ENCODE measurements around the gene ZNF687. TPM values are rescaled to one million over a fixed set of nuclear protein-coding genes. Genes with fewer than 3 reads are reported as not detected.
A peak's percentile ranks its signal among the peaks of the same experiment; 100 is the strongest.

The ZNF687 gene
- polyA plus RNA-seq, 2 of the 4 experiments (the other 2 are of a cell fraction) = 14.0 to 17.5 TPM

- no peak for FAIRE-seq
- Histone ChIP-seq H3K27ac (0 out of 6 replicates have a peak overlapping the region, but pooled peaks of 1 of the 2 experiments have one; percentile 1), H3K9me3 (no peaks in the 10 kb centered on the region), H3K4me1 (peaks cover 44% of the 10 kb centered on the region), H3K4me3 (no peak overlapping the region), H3K4me2 (no peak overlapping the region; the same call in 2 of the 3 replicates)
- ATAC-seq = no peak
- POLR2A ChIA-PET = interaction anchor here (1.6 to 1.8 kb wide), 2 partner anchors 14 to 32 kb away, joined by 3 to 5 read pairs; partner anchors contain the start of genes PI4KB and ZNF687
- CTCF ChIA-PET = interaction anchor here (0.7 to 42.1 kb wide), 6 partner anchors 12 to 86 kb away, joined by 3 to 831 read pairs (median 4); partner anchors contain the start of gene PSMB4
- DNase-seq (ENCODE audit: low read depth in 1 of 2, low spot score in 1 of 2) = no peak
- no peak for TF ChIP-seq SMC3 (IDR thresholded peaks at IDR 0.05)
- TF ChIP-seq SREBF2 (IDR thresholded peaks at IDR 0.05) = no peak
- TF ChIP-seq, protein P1, sequence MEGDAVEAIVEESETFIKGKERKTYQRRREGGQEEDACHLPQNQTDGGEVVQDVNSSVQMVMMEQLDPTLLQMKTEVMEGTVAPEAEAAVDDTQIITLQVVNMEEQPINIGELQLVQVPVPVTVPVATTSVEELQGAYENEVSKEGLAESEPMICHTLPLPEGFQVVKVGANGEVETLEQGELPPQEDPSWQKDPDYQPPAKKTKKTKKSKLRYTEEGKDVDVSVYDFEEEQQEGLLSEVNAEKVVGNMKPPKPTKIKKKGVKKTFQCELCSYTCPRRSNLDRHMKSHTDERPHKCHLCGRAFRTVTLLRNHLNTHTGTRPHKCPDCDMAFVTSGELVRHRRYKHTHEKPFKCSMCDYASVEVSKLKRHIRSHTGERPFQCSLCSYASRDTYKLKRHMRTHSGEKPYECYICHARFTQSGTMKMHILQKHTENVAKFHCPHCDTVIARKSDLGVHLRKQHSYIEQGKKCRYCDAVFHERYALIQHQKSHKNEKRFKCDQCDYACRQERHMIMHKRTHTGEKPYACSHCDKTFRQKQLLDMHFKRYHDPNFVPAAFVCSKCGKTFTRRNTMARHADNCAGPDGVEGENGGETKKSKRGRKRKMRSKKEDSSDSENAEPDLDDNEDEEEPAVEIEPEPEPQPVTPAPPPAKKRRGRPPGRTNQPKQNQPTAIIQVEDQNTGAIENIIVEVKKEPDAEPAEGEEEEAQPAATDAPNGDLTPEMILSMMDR (IDR thresholded peaks at IDR 0.05) = no peak
- TF ChIP-seq PHF8 (IDR thresholded peaks at IDR 0.05; ENCODE audit: borderline replicate concordance, low read depth) = no peak
- TF ChIP-seq CHD2 (IDR thresholded peaks at IDR 0.05; ENCODE audit: low read length, partially characterized antibody) = no peak
- TF ChIP-seq RAD21 (conservative IDR thresholded peaks at IDR 0.05 in 1 of 2, IDR thresholded peaks at IDR 0.05 in 1 of 2) = no peak
- TF ChIP-seq, protein P2, sequence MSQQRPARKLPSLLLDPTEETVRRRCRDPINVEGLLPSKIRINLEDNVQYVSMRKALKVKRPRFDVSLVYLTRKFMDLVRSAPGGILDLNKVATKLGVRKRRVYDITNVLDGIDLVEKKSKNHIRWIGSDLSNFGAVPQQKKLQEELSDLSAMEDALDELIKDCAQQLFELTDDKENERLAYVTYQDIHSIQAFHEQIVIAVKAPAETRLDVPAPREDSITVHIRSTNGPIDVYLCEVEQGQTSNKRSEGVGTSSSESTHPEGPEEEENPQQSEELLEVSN (IDR thresholded peaks at IDR 0.05; ENCODE audit: borderline replicate concordance, low read depth) = no peak
- TF ChIP-seq FOSL2 (IDR thresholded peaks at IDR 0.05) = no peak
- no peak for TF ChIP-seq FOSL2 (CRISPR knock-in tag; IDR thresholded peaks at IDR 0.05)
- TF ChIP-seq EHF (CRISPR knock-in tag; IDR thresholded peaks at IDR 0.05) = no peak
- TF ChIP-seq ZSCAN20 (CRISPR knock-in tag; IDR thresholded peaks at IDR 0.05) = no peak
- TF ChIP-seq BHLHE40 (IDR thresholded peaks at IDR 0.05; ENCODE audit: low read depth, low read length) = no peak
- no peak for TF ChIP-seq JUN (IDR thresholded peaks at IDR 0.05)
- TF ChIP-seq CBX2 (IDR thresholded peaks at IDR 0.05; ENCODE audit: borderline replicate concordance, low read depth) = no peak
- TF ChIP-seq CHD4 (IDR thresholded peaks at IDR 0.05; ENCODE audit: borderline replicate concordance) = no peak
- no peak for TF ChIP-seq HOXB5 (CRISPR knock-in tag; IDR thresholded peaks at IDR 0.05)
- no peak for TF ChIP-seq ZC3H11A (IDR thresholded peaks at IDR 0.05)
- no peak for TF ChIP-seq HOXB13 (CRISPR knock-in tag; IDR thresholded peaks at IDR 0.05; ENCODE audit: low read depth)
- TF ChIP-seq, protein P3, sequence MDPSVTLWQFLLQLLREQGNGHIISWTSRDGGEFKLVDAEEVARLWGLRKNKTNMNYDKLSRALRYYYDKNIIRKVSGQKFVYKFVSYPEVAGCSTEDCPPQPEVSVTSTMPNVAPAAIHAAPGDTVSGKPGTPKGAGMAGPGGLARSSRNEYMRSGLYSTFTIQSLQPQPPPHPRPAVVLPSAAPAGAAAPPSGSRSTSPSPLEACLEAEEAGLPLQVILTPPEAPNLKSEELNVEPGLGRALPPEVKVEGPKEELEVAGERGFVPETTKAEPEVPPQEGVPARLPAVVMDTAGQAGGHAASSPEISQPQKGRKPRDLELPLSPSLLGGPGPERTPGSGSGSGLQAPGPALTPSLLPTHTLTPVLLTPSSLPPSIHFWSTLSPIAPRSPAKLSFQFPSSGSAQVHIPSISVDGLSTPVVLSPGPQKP (IDR thresholded peaks at IDR 0.05; ENCODE audit: low read depth, low read length) = no peak
- no peak for TF ChIP-seq POLR2A (IDR thresholded peaks at IDR 0.05; ENCODE audit: low read length)
- TF ChIP-seq, protein P4, sequence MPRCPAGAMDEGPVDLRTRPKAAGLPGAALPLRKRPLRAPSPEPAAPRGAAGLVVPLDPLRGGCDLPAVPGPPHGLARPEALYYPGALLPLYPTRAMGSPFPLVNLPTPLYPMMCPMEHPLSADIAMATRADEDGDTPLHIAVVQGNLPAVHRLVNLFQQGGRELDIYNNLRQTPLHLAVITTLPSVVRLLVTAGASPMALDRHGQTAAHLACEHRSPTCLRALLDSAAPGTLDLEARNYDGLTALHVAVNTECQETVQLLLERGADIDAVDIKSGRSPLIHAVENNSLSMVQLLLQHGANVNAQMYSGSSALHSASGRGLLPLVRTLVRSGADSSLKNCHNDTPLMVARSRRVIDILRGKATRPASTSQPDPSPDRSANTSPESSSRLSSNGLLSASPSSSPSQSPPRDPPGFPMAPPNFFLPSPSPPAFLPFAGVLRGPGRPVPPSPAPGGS (IDR thresholded peaks at IDR 0.05) = no peak
- WGBS (ENCODE audit: missing lambda C conversion rate) = 89% methylated on average over 2 of the region's 2 CpGs
Observed at GRCh38 chr1:151313501-151313900, 31.4 kb downstream of the ZNF687 start.

GRCh38 chr1:151314137-151314875, 32.2 kb downstream of the ZNF687 start:
- POLR2A ChIA-PET = interaction anchor here (1.6 to 1.8 kb wide), 2 partner anchors 13 to 33 kb away, joined by 3 to 5 read pairs; partner anchors contain the start of genes PI4KB and ZNF687
- FAIRE-seq (no peak), DNase-seq (ENCODE audit: low read depth in 1 of 2, low spot score in 1 of 2) (peak in 1 of 2 experiments; percentile 38), ATAC-seq (peak in 1 of 2 experiments; percentile 13; a peak in 1 of 6 replicates)
- TF ChIP-seq NFE2L2 (conservative IDR thresholded peaks at IDR 0.05; ENCODE audit: low read length) = no peak
- no peak for TF ChIP-seq KDM1A (IDR thresholded peaks at IDR 0.05; ENCODE audit: low read depth)
- TF ChIP-seq FOSL2 (IDR thresholded peaks at IDR 0.05) = no peak
- TF ChIP-seq FOSL2 (CRISPR knock-in tag; IDR thresholded peaks at IDR 0.05) = no peak
- no peak for TF ChIP-seq ZNF302 (CRISPR knock-in tag; IDR thresholded peaks at IDR 0.05)
- TF ChIP-seq FOXS1 (CRISPR knock-in tag; IDR thresholded peaks at IDR 0.05) = no peak
- no peak for TF ChIP-seq MAZ (IDR thresholded peaks at IDR 0.05; ENCODE audit: borderline replicate concordance, low read depth, low read length)
- TF ChIP-seq EP300 (IDR thresholded peaks at IDR 0.05) = no peak
- no peak for TF ChIP-seq SREBF2 (IDR thresholded peaks at IDR 0.05)
- TF ChIP-seq ZC3H11A (IDR thresholded peaks at IDR 0.05) = no peak
- TF ChIP-seq RCOR1 (IDR thresholded peaks at IDR 0.05; ENCODE audit: low read depth, low read length) = no peak
- TF ChIP-seq ATOH8 (CRISPR knock-in tag; IDR thresholded peaks at IDR 0.05; ENCODE audit: low read depth) = no peak
- no peak for TF ChIP-seq KDM5A (IDR thresholded peaks at IDR 0.05)
- no peak for TF ChIP-seq JUNB (IDR thresholded peaks at IDR 0.05)
- no peak for TF ChIP-seq HOXB13 (CRISPR knock-in tag; IDR thresholded peaks at IDR 0.05; ENCODE audit: low read depth)
- TF ChIP-seq RARB (CRISPR knock-in tag; IDR thresholded peaks at IDR 0.05) = no peak
- no peak for TF ChIP-seq ESRRA (IDR thresholded peaks at IDR 0.05; ENCODE audit: borderline replicate concordance, low read length)
- CTCF ChIA-PET = interaction anchor here (0.6 to 42.1 kb wide), 6 partner anchors 13 to 234 kb away, joined by 3 to 831 read pairs (median 4); partner anchors contain the start of gene PSMB4
- no peak overlapping the region for H3K4me3 ChIP-seq
- peaks cover 44% of the 10 kb centered on the region for H3K4me1 ChIP-seq
- H3K4me2 ChIP-seq = peak overlapping the region; percentile 32; the same call in 1 of the 3 replicates
- WGBS (ENCODE audit: missing lambda C conversion rate) = 54% methylated on average over 3 of the region's 3 CpGs
- no peaks in the 10 kb centered on the region for H3K9me3 ChIP-seq
- H3K27ac ChIP-seq = no peak overlapping the region
